HepG2 (cell line): Measurements from ENCODE around the gene NDRG3. TPM values are rescaled to one million over a fixed set of nuclear protein-coding genes. Genes with fewer than 3 reads are reported as not detected.

ENCODE experiments used
- ADNP ChIP-seq: sonication (generic); formaldehyde crosslinking; IDR thresholded peaks from 2 replicates; pipeline ENCODE4 v1.4.0; 2020; ENCODE audit warnings: missing genetic modification reagents
- FOXP1 ChIP-seq, 2 experiments: fragments of 450-650 bp in 1 of 2; IDR thresholded peaks; 2 replicates each; pipeline ENCODE4 v1.6.1; 2017 to 2018; ENCODE audit warnings: antibody characterized with exemption in 1 of 2
- GLMP ChIP-seq: sonication (generic); formaldehyde crosslinking; IDR thresholded peaks from 2 replicates; pipeline ENCODE4 v1.9.0; 2021; ENCODE audit warnings: missing genetic modification reagents, mild to moderate bottlenecking, borderline replicate concordance
- KLF13 ChIP-seq: sonication (generic); formaldehyde crosslinking; IDR thresholded peaks from 2 replicates; pipeline ENCODE4 v1.4.0; 2020; ENCODE audit warnings: mild to moderate bottlenecking, missing genetic modification reagents
- LBX2 ChIP-seq: sonication (generic); formaldehyde crosslinking; IDR thresholded peaks from 2 replicates; pipeline ENCODE4 v1.5.0; 2020; ENCODE audit warnings: missing genetic modification reagents, mild to moderate bottlenecking, borderline replicate concordance
- MED13 ChIP-seq: sonication (generic); formaldehyde crosslinking; IDR thresholded peaks from 2 replicates; pipeline ENCODE4 v1.5.0; 2020; ENCODE audit warnings: missing genetic modification reagents
- PCBP2 ChIP-seq: fragments of 200-400 bp; formaldehyde crosslinking; optimal IDR thresholded peaks from 2 replicates; pipeline ENCODE3; 2018; ENCODE audit warnings: low read length, low read depth; ENCODE audit not compliant: poor library complexity, severe bottlenecking
- PRDM15 ChIP-seq: sonication (generic); formaldehyde crosslinking; IDR thresholded peaks from 2 replicates; pipeline ENCODE4 v1.4.0; 2020; ENCODE audit warnings: missing genetic modification reagents
- RAD21 ChIP-seq: fragments of 450-650 bp; formaldehyde crosslinking; IDR thresholded peaks from 2 replicates; pipeline ENCODE4 v1.5.0; 2020; ENCODE audit warnings: mild to moderate bottlenecking
- SETDB1 ChIP-seq: sonication (generic); formaldehyde crosslinking; IDR thresholded peaks from 2 replicates; pipeline ENCODE4 v1.5.1; 2020; ENCODE audit warnings: missing genetic modification reagents, mild to moderate bottlenecking, borderline replicate concordance
- ZNF260 ChIP-seq: sonication (generic); formaldehyde crosslinking; IDR thresholded peaks from 2 replicates; pipeline ENCODE4 v1.4.0; 2020; ENCODE audit warnings: missing genetic modification reagents, low read depth, mild to moderate bottlenecking, borderline replicate concordance
- ZNF263 ChIP-seq: sonication (generic); formaldehyde crosslinking; IDR thresholded peaks from 2 replicates; pipeline ENCODE4 v1.4.0; 2020; ENCODE audit warnings: missing genetic modification reagents
- ZNF276 ChIP-seq: sonication (generic); formaldehyde crosslinking; IDR thresholded peaks from 2 replicates; pipeline ENCODE4 v1.4.0; 2020; ENCODE audit warnings: mild to moderate bottlenecking, low read depth, missing genetic modification reagents
- ZNF430 ChIP-seq: sonication (generic); formaldehyde crosslinking; IDR thresholded peaks from 2 replicates; pipeline ENCODE4 v1.9.0; 2021; ENCODE audit warnings: mild to moderate bottlenecking, missing genetic modification reagents
- ZNF441 ChIP-seq: sonication (generic); formaldehyde crosslinking; IDR thresholded peaks from 2 replicates; pipeline ENCODE4 v1.7.0; 2021; ENCODE audit warnings: missing genetic modification reagents, borderline replicate concordance
- ZNF496 ChIP-seq: sonication (generic); formaldehyde crosslinking; IDR thresholded peaks from 2 replicates; pipeline ENCODE4 v1.8.1; 2023; ENCODE audit warnings: mild to moderate bottlenecking, moderate library complexity, missing genetic modification reagents; ENCODE audit not compliant: insufficient replicate concordance
- ZNF510 ChIP-seq: sonication (generic); formaldehyde crosslinking; IDR thresholded peaks from 2 replicates; pipeline ENCODE4 v1.4.0; 2020; ENCODE audit warnings: low read depth, mild to moderate bottlenecking, missing genetic modification reagents
- ZNF563 ChIP-seq: sonication (generic); formaldehyde crosslinking; IDR thresholded peaks from 2 replicates; pipeline ENCODE4 v1.8.0; 2022; ENCODE audit warnings: mild to moderate bottlenecking, moderate library complexity, missing genetic modification reagents
- ZNF660 ChIP-seq: sonication (generic); formaldehyde crosslinking; IDR thresholded peaks from 2 replicates; pipeline ENCODE4 v1.5.1; 2020; ENCODE audit warnings: mild to moderate bottlenecking, low read depth, missing genetic modification reagents, borderline replicate concordance
- ZNF7 ChIP-seq: IDR thresholded peaks from 2 replicates; pipeline ENCODE4 v1.6.1; 2016; ENCODE audit warnings: missing biosample characterization, missing genetic modification reagents
- ZNF703 ChIP-seq: sonication (generic); formaldehyde crosslinking; IDR thresholded peaks from 2 replicates; pipeline ENCODE4 v1.5.1; 2020; ENCODE audit warnings: missing genetic modification reagents, mild to moderate bottlenecking, moderate library complexity, borderline replicate concordance
- ZNF777 ChIP-seq: sonication (generic); formaldehyde crosslinking; IDR thresholded peaks from 2 replicates; pipeline ENCODE4 v1.4.0; 2020; ENCODE audit warnings: missing genetic modification reagents
- ZNF839 ChIP-seq: sonication (generic); formaldehyde crosslinking; IDR thresholded peaks from 2 replicates; pipeline ENCODE4 v1.4.0; 2020; ENCODE audit warnings: missing genetic modification reagents, mild to moderate bottlenecking, borderline replicate concordance
- polyA plus RNA-seq, 8 experiments: library from polyadenylated mRNA; depleted of rRNA in 3 of 8; stranded (reverse) in 7 of 8; unstranded in 1 of 8; fragments of >200 nt; fragmentation: Illumina TruSeq in 4 of 8; extraction: Trizol in 4 of 8; gene quantifications; 2 replicates each; pipeline versions ENCODE4 v1.2.1 to v1.2.3, GENCODE V29; 2011 to 2016; ENCODE audit warnings: low read depth in 4 of 8, missing spikeins in 1 of 8, mixed read lengths in 1 of 8; ENCODE audit not compliant: insufficient read depth in 1 of 8
- total RNA-seq, 5 experiments: library from RNA; depleted of rRNA; stranded (reverse); fragments of >200 nt; fragmentation: Illumina TruSeq; extraction: Trizol; gene quantifications; 2 replicates each; pipeline ENCODE4 v1.2.3, GENCODE V29; 2016; ENCODE audit warnings: low read depth in 1 of 5

The NDRG3 gene
- total and polyA plus RNA-seq, 2 of the 13 experiments (the other 11 are each of a cell fraction or from before 2014, with no cell fraction given), result 36.0 to 40.5 TPM

GRCh38 chr20:36607586-36608387 lies 138.1 kb downstream of the NDRG3 start (continued):
- TF ChIP-seq ZNF276 (CRISPR knock-in tag) (no peak), MED13 (CRISPR knock-in tag) (no peak), ZNF660 (no peak), SETDB1 (CRISPR knock-in tag) (no peak), GLMP (no peak), ZNF510 (CRISPR knock-in tag) (no peak), ZNF260 (no peak), ZNF496 (CRISPR knock-in tag) (no peak), RAD21 (CRISPR knock-in tag) (no peak), ADNP (no peak), PRDM15 (CRISPR knock-in tag) (no peak), ZNF777 (no peak), FOXP1 (IDR thresholded peaks at IDR 0.05) (no peak), FOXP1 (CRISPR knock-in tag; IDR thresholded peaks at IDR 0.05) (no peak), LBX2 (CRISPR knock-in tag) (no peak), PCBP2 (no peak), ZNF839 (CRISPR knock-in tag) (no peak), KLF13 (CRISPR knock-in tag) (no peak), ZNF263 (CRISPR knock-in tag) (no peak), ZNF703 (CRISPR knock-in tag) (no peak), ZNF430 (CRISPR knock-in tag) (no peak), ZNF441 (CRISPR knock-in tag) (no peak; the same call in 1 of the 2 replicates), ZNF563 (CRISPR knock-in tag) (no peak), ZNF7 (no peak)
